G401 (cell line): Measurements from ENCODE around the gene AGBL3. TPM values are rescaled to one million over a fixed set of nuclear protein-coding genes. Genes with fewer than 3 reads are reported as not detected.
"Not testable (repeated sequence)": the region's sequence is repeated elsewhere in the genome, so short reads cannot be mapped to it uniquely, and the experiment has no call there.

ENCODE experiments used
- DNase-seq: peaks from one replicate; pipeline ENCODE4 v3.0.0-alpha.2; 2015; ENCODE audit warnings: low spot score
- in situ Hi-C: cut with HindIII; loops from 2 replicates; pipeline ENCODE4 v1.10.0; 2016; ENCODE audit warnings: low sequenced_read_pairs, mixed read lengths
- total RNA-seq: library from RNA; depleted of rRNA; stranded (reverse); fragments of >200 nt; shearing (Covaris generic); gene quantifications from 2 replicates; pipeline ENCODE4 v1.2.3, GENCODE V29; 2014

AGBL3 gene
- total RNA-seq, 1 experiment from 2014 or later: 0.27 TPM

GRCh38 chr7:134959810-134960209, 26.5 kb upstream of the AGBL3 start:
- no peak for DNase-seq
- in situ Hi-C loops: no loop called here

GRCh38 chr7:134962270-134962780, 24.0 kb upstream of the AGBL3 start:
- in situ Hi-C loops: no loop called here
- no peak for DNase-seq

DNA sequence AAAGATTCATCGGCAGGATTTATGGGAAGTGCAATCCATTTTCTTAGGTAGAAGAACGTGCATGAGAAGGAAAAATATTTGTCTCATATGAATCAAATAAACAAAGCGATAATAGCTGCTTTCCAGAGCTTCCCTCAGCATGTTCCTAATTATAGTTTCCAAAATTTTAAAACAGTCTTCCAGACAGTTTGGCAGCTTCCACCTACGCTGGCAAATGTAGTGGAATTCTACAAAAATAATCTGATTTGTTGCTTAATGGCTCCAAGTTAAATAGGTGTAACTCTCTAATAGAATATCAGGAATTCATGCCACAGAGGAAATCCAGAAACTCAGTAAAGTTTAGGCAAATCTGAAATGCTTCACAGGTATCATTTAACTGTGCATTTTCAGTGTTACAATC, 23.3 kb upstream of the AGBL3 start:
- in situ Hi-C loops: no loop called here
- DNase-seq: no peak

DNA sequence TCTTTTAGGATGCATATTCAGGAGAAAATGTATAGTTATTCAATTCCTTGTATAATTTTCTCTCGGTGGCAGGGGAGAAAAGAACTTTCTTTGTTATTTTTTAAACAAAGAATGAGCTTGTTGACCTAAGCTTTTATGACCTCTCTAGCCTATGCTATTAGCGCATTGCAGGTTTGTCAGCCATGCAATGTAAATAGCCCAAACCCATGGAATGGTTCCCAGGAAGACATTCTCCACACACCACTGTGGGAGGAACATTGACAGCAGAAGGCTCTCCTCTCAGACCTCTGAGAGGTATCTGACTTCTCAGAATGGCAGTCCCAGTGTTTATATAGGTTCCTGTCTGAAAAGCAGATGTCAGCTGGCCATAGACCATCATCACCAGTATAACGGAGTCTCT, 19.6 kb upstream of the AGBL3 start:
- in situ Hi-C loops: no loop called here
- DNase-seq: no peak

DNA sequence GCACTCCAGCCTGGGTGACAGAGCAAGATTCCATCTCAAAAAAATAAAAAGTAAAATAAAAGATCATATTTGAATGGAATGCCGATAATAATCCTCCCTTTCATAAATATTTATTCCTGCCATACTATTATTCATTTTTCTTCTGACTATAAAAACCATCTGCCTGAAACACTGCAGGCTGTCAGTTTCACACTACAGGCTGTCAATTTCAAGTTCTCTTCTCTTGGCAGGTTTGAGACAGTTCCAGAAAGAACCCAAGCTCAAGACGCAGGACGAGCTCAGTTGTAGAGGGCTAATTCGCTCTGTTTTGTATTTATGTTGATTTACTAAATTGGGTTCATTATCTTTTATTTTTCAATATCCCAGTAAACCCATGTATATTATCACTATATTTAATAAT, 18.2 kb upstream of the AGBL3 start:
- DNase-seq: no peak
- in situ Hi-C loops: no loop called here

DNA sequence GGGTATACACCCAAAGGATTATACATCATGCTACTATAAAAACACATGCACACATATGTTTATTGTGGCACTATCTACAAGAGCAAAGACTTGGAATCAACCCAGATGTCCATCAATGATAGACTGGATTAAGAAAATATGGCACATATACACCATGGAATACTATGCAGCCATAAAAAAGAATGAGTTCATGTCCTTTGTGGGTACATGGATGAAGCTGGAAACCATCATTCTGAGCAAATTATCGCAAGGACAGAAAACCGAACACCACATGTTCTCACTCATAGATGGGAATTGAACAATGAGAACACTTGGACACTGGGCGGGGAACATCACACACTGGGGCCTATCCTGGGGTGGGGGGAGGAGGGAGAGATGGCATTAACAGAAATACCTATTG, 4.7 kb upstream of the AGBL3 start:
- in situ Hi-C loops, DNase-seq: not testable (repeated sequence)

- in situ Hi-C loops: no loop called here
- no peak for DNase-seq
Observed at GRCh38 chr7:134985894-134986362, 380 bp upstream of the AGBL3 start.

DNA sequence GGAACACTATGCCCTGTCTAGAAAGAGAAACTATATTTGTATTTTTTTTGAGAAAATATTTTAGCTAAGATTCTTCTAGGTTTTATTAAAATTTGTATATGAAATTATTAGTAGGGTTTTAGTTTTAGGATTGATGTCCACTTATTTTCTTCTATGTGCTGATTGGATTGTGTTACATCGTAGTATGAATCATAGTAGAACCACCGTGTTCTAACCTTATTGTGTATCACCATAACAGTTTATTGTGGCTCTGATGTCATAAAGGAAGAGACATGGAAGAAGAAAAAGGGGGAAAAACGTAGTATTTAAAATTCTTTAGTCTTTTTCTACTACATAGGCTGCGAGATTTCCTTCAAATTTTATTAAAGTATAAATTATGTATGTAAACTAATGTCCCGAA, 1.9 kb downstream of the AGBL3 start:
- in situ Hi-C loops: no loop called here

DNA sequence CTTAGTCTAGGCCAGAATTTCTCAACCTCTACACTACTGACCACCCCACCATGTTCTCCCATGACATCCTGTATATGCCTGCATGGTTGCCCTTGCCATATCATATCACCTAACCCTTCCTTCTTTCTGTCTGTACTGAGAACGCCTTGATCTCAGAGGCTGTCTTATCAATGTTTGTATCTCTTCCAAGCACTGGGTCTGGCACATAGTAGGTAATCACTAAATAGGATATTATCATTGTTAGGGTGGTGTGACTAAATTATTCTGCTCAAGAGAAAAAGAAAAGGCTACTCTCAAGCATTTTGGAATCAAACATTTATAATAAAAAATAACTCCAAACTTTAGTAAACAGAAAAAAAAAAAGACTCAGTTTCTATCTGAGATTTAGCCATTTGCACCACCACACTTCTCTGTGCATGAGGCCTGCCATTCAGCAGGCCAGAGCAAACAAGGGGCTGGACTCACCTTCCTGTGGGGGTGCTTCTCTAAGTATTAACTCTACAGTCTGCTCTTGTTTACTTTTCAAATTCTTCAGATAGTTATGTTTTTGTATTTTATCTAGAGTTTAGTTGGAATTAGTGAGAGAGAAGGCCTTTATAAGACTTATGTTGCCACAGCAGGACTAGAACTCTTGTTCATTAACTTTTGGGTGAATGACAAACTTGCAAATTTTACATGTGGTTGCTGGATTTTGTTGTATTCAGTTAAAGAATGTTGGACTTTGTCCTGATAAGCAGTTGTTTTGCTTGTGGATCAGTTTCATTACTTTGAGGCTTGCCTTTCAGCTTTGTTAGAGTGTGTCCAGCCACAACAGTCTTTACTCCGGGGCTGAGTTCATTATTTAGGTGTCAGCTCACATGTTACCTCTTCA, 5.4 kb downstream of the AGBL3 start:
- no peak for DNase-seq

More for the DNA sequence above, 1.9 kb downstream of the AGBL3 start:
- no peak for DNase-seq

DNA sequence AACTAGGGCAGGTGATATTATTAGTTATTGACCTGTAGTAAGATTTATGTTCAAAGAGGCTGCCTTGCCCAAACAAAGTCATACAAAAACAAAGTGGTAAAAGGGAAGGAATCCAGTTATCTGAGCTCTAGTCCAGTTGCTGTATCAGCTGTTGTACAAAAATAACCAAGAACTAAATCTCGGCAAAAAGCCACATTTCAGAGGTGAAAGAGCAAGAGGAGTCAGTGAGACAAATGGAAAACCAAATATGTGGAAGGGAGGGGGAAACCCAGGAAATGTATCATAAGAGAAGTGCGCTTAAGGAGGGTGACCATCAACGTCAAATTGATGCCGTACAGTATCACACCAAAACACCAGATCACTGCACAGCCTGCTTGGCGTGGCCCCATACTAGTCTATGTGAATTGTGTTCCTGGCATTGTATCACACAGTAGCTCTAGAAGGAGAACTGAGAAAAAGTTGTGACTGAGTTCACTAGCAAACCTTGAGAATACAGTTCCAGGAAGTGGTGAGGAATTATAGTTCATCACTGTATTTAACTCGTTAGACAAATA, 6.4 kb downstream of the AGBL3 start:
- in situ Hi-C loops: no loop called here
- no peak for DNase-seq

More for the DNA sequence above, 5.4 kb downstream of the AGBL3 start:
- in situ Hi-C loops: no loop called here

DNA sequence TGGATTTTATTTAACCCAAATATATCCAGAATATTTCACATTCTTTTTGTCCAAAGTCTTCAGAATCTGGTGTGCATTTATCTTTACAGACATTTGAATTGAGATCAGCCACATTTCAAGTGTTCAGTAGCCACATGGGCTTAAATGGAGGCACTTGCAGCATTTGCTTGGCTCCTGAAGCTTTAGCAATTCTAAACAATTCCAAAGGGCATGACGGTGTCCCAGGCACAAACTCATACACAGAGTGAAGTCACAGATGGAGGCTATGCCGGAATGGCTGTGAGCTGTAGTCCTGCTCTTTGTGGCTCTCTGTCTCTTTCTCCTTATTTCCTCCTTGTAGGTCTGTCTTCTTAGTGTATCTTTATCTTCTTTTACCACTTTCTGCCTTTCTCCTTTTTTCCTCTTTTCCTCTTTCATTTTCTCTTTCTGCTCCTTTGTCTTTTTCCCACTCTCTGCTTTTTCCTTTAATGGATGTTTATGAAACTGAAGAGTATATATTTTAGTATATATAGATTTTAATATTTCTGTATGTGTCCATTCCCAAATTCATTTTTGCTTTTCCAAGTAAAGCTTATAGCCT, 7.7 kb downstream of the AGBL3 start:
- in situ Hi-C loops: no loop called here
- DNase-seq: no peak

- DNase-seq: no peak
- in situ Hi-C loops: no loop called here
Observed at GRCh38 chr7:134995239-134996096, 9.2 kb downstream of the AGBL3 start.

- no peak for DNase-seq
- in situ Hi-C loops: no loop called here
Observed at GRCh38 chr7:134996097-134996550, 9.8 kb downstream of the AGBL3 start.

- in situ Hi-C loops: no loop called here
- no peak for DNase-seq
Observed at GRCh38 chr7:134997214-134997885, 11.0 kb downstream of the AGBL3 start.

DNA sequence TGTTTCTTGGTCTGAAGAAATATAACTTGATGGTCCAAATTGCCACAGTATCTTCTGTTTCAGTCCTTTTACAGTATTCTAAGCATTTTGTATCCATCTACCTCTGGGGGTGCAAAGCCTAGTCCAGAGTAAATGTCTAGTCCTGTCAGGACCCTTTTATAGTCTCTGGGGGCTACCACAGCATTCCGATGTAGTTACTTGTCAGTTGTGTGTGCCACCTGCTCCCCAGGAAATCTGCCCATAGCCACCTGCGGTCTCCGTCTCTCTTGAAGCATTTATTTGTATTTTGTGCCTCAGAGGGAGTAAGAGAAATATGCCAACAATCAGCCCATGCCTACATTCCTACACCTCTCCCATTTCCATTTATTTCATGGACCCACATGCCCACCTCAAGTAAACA, 12.8 kb downstream of the AGBL3 start:
- no peak for DNase-seq
- in situ Hi-C loops: no loop called here

- DNase-seq: no peak
- in situ Hi-C loops: no loop called here
Observed at GRCh38 chr7:135001390-135002165, 15.3 kb downstream of the AGBL3 start.

DNA sequence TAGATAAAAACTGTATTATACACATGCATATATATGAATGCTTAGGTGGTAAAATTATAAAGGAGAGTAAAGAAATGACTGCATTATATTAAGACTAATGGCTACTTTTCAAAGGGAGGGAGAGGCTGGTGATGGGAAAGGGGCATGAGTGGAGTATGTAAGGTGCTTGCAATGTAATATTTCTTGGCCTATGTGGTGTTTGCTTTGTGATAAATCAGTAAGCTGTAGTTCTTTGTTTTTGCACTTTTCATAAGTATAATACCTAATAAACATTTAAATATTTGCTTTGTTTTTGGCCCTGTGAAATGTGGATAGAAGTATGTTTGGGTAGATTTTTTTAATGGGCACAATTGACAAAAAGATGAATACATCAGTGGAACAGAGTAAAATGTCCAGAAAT, 25.9 kb downstream of the AGBL3 start:
- DNase-seq: no peak

DNA sequence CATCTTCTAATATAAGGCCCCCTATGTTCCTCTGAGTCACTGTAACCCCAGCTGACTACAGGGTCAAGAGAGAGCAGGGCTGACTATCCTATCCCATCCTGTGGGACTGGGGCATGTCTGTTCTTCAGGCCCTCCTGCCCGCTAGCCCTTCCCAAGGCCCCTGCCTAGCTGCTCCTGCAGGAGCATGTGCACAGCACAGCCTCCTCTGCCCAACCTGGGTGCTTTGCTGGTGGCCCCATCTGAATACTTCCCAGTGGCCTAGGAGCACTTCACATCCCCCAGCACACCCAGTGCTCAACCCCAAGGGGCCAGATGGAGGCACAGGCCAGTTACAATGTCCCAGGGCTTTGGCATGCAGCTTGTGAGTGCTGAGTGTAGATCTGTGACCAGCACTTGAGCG, 37.3 kb downstream of the AGBL3 start:
- no peak for DNase-seq
- in situ Hi-C loops: no loop called here

More for the DNA sequence above, 25.9 kb downstream of the AGBL3 start:
- in situ Hi-C loops: no loop called here
